ENCODE measurements around the gene GALNT13.

DNA sequence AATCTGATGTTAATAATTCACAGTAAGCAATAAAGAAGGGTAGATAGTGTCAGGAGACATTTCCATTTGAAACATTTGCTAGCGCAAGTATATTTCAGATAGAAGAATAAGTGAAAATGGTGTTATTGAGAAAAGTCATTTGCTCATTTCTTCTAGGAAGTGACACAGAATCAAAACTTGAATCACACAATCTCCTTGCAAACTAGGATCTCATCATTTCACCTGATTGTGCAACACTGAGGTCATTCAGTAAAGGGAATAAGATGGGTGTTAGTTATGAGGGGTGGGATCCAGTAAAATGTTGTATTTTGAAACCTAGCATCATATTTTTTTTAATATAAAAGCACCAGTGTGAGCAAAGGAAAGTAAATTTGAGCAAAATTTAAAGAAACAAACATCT is 618.8 kb downstream of the GALNT13 start:
- no peak for TF ChIP-seq CTCF (IDR thresholded peaks at IDR 0.05)
- TF ChIP-seq POLR2A (IDR thresholded peaks at IDR 0.05), result no peak

Measured in adrenal gland (tissue), 5 donors.